ENCODE data around the gene PEX13. TPM values are rescaled to one million over a fixed set of nuclear protein-coding genes. Genes with fewer than 3 reads are reported as not detected.
"Not testable (repeated sequence)": the region's sequence is repeated elsewhere in the genome, so short reads cannot be mapped to it uniquely, and the experiment has no call there.

PEX13 gene
- total RNA-seq, 2 donors from 2014 or later, result 18.2 to 19.8 TPM

DNA sequence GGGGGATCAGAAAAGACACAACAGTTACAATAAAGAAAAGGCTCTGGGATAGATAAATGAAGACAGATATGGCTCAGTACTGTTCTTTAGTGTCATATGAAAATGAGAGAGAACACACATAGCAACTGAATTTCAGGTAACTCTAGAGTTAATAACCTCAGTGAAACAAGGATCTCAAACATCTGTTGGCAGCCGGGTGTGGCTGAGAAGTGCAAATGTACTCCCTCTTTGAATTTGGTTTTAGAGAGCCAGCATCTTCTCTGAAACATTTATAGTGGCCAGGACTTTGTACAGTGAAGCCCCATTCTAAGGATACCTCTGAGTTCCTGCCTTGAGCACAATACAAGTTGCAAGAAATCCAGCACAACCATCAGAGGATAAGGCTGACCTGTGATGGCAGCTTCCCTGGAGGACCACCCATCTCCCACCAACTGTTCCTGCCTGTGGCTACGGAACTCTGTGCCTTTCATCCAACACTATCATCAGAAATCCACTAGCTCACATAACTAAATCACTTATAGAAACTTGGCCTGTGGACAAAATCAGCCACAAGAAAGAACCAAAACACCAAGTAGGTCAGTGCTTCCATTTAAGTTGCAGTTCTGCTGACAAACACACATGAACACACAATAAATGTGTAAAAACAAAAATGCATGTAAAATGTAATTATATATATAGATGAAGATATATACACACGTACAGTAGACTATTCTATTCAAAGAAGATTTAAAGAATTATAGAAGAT lies 37.3 kb upstream of the PEX13 start:
- ATAC-seq (no peak), DNase-seq (no peak)
- Histone ChIP-seq H3K27me3 (no peaks in the 10 kb centered on the region), H3K27ac (no peak overlapping the region), H3K4me1 (peaks cover 13% of the 10 kb centered on the region), H3K4me3 (no peak overlapping the region), H3K9me3 (no peaks in the 10 kb centered on the region), H3K36me3 (replicated peaks in 1 of 2; ENCODE audit: insufficient read depth in 1 of 2, low read depth in 2 of 2) (no peaks in the 10 kb centered on the region)
- WGBS, 2 donors, result 81 to 82% methylated on average over 3 of the region's 3 CpGs
- intact Hi-C loops (cut with DNase I), result no loop called here
- no peak for TF ChIP-seq POLR2A (IDR thresholded peaks at IDR 0.05)
- TF ChIP-seq, protein P1, sequence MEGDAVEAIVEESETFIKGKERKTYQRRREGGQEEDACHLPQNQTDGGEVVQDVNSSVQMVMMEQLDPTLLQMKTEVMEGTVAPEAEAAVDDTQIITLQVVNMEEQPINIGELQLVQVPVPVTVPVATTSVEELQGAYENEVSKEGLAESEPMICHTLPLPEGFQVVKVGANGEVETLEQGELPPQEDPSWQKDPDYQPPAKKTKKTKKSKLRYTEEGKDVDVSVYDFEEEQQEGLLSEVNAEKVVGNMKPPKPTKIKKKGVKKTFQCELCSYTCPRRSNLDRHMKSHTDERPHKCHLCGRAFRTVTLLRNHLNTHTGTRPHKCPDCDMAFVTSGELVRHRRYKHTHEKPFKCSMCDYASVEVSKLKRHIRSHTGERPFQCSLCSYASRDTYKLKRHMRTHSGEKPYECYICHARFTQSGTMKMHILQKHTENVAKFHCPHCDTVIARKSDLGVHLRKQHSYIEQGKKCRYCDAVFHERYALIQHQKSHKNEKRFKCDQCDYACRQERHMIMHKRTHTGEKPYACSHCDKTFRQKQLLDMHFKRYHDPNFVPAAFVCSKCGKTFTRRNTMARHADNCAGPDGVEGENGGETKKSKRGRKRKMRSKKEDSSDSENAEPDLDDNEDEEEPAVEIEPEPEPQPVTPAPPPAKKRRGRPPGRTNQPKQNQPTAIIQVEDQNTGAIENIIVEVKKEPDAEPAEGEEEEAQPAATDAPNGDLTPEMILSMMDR (IDR thresholded peaks at IDR 0.05), result no peak

DNA sequence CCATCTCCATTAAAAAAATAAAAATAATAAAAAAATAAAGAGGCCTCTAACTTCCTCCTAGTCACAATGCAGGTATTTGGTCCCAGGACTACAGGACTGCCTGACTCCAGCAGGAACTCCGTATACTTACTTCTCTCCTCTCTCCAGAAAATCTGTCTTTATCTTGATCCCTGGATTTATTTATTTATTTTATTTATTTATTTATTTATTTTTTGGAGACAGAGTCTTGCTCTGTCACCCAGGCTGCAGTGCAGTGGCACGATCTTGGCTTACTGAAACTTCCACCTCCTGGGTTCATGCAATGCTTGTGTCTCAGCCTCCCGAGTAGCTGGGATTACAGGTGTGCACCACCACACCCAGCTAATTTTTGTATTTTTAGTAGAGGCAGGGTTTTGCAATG lies 35.5 kb upstream of the PEX13 start:
- H3K4me1 ChIP-seq; H3K27ac ChIP-seq; intact Hi-C loops (cut with DNase I); DNase-seq; ATAC-seq; H3K36me3 ChIP-seq (replicated peaks in 1 of 2; ENCODE audit: insufficient read depth in 1 of 2, low read depth in 2 of 2); H3K4me3 ChIP-seq; H3K9me3 ChIP-seq; H3K27me3 ChIP-seq: not testable (repeated sequence)
- 98% methylated on average over 3 of the region's 3 CpGs for WGBS, 2 donors

- H3K27ac ChIP-seq, result no peak overlapping the region
- no peak for ATAC-seq
- H3K4me3 ChIP-seq, result no peak overlapping the region
- 76 to 82% methylated on average over 1 of the region's 1 CpG for WGBS, 2 donors
- no peaks in the 10 kb centered on the region for H3K9me3 ChIP-seq
- no peaks in the 10 kb centered on the region for H3K4me1 ChIP-seq
- H3K27me3 ChIP-seq, result no peaks in the 10 kb centered on the region
- no peak for DNase-seq
- H3K36me3 ChIP-seq (replicated peaks in 1 of 2; ENCODE audit: insufficient read depth in 1 of 2, low read depth in 2 of 2), result no peaks in the 10 kb centered on the region
- intact Hi-C loops (cut with DNase I), result no loop called here
- TF ChIP-seq POLR2A (IDR thresholded peaks at IDR 0.05), result no peak
- TF ChIP-seq, protein P1 (IDR thresholded peaks at IDR 0.05), result no peak
Measured at GRCh38 chr2:60984720-60985119, 32.8 kb upstream of the PEX13 start.

DNA sequence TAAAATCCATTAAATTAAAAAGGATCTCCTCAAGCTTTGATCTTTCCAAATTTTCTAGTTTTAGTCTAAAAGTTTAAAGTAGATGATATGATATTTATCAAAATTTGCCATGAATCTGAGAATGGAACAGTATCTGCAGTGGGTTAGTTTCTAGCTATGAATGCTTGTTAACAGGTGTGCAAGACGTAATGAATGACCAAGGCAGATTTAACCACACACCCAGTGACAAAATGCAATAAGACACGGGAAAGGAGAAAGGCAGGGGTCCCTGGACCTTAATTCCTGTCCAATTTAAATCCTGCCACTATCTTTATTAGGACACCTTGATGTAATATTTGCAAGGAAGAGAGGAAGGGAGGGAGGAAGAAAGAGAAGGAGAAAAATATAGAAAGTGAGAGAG lies 30.5 kb upstream of the PEX13 start:
- H3K27me3 ChIP-seq, result no peaks in the 10 kb centered on the region
- H3K9me3 ChIP-seq, result peaks cover 0 to 6% (median 0%) of the 10 kb centered on the region in 3 donors
- no peak overlapping the region for H3K27ac ChIP-seq
- 81 to 87% methylated on average over 2 of the region's 2 CpGs for WGBS, 2 donors
- ATAC-seq (no peak), DNase-seq (no peak)
- no peak for TF ChIP-seq POLR2A (IDR thresholded peaks at IDR 0.05)
- TF ChIP-seq, protein P1 (IDR thresholded peaks at IDR 0.05), result no peak
- no peaks in the 10 kb centered on the region for H3K36me3 ChIP-seq (replicated peaks in 1 of 2; ENCODE audit: insufficient read depth in 1 of 2, low read depth in 2 of 2)
- no peak overlapping the region for H3K4me3 ChIP-seq
- intact Hi-C loops (cut with DNase I), result no loop called here
- no peaks in the 10 kb centered on the region for H3K4me1 ChIP-seq

GRCh38 chr2:60987656-60988055 lies 29.9 kb upstream of the PEX13 start:
- intact Hi-C loops (cut with DNase I), result not testable (repeated sequence)

DNA sequence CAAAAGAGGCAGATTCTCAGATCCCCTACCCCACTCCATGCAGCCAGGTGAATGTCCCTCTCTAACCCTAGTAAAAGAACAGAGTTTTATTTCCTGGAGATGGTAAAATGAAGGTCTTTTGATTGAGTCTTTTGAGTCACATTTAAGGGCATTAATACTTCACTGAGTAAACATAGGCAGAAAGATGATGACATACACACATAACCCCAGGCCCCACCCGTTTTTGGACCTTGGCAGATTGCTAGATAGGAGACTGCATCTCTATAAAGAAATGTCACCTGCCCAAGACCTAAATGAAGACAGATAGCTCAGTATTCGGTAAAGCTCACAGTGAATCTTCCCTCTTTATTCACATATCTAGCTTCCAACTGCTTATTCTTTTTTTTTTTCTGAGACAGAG lies 28.3 kb upstream of the PEX13 start:
- Histone ChIP-seq H3K36me3 (replicated peaks in 1 of 2; ENCODE audit: insufficient read depth in 1 of 2, low read depth in 2 of 2) (no peaks in the 10 kb centered on the region), H3K4me3 (no peak overlapping the region), H3K4me1 (no peaks in the 10 kb centered on the region), H3K27me3 (no peaks in the 10 kb centered on the region), H3K9me3 (peaks cover 0 to 8% (median 0%) of the 10 kb centered on the region in 3 donors), H3K27ac (no peak overlapping the region)
- intact Hi-C loops (cut with DNase I), result no loop called here
- 68 to 71% methylated on average over 2 of the region's 2 CpGs for WGBS, 2 donors
- no peak for ATAC-seq
- DNase-seq, result no peak
- TF ChIP-seq, protein P1 (IDR thresholded peaks at IDR 0.05), result no peak
- TF ChIP-seq POLR2A (IDR thresholded peaks at IDR 0.05), result no peak

More at GRCh38 chr2:60987656-60988055, 29.9 kb upstream of the PEX13 start:
- H3K36me3 ChIP-seq (replicated peaks in 1 of 2; ENCODE audit: insufficient read depth in 1 of 2, low read depth in 2 of 2); DNase-seq; H3K9me3 ChIP-seq; H3K4me1 ChIP-seq; ATAC-seq; H3K4me3 ChIP-seq; H3K27ac ChIP-seq; H3K27me3 ChIP-seq: not testable (repeated sequence)
- WGBS, 2 donors, result 96% methylated on average over 8 of the region's 8 CpGs
